Inflammatory macrophage treated with lipopolysaccharide for 4 hours (primary cell): ENCODE results near the gene DYNC1I2.

Experiments
- DNase-seq: peaks from one replicate; pipeline ENCODE4 v3.0.0-alpha.2; 2020

The DYNC1I2 gene

GRCh38 chr2:171785450-171785849 lies 98.2 kb downstream of the DYNC1I2 start:
- DNase-seq, result no peak

- no peak for DNase-seq
These were observed 100.2 kb downstream of the DYNC1I2 start for GRCh38 chr2:171787333-171788072.

- DNase-seq, result no peak
These were observed 101.2 kb downstream of the DYNC1I2 start for GRCh38 chr2:171788316-171788993.

GRCh38 chr2:171789956-171790355 lies 102.7 kb downstream of the DYNC1I2 start:
- no peak for DNase-seq

GRCh38 chr2:171791361-171791760 lies 104.1 kb downstream of the DYNC1I2 start:
- DNase-seq, result no peak

- no peak for DNase-seq
These were observed 104.9 kb downstream of the DYNC1I2 start for GRCh38 chr2:171792157-171792556.

- no peak for DNase-seq
These were observed 105.8 kb downstream of the DYNC1I2 start for GRCh38 chr2:171792886-171793580.

- DNase-seq, result no peak
These were observed 106.7 kb downstream of the DYNC1I2 start for GRCh38 chr2:171793691-171794678.

- DNase-seq, result no peak
These were observed 107.6 kb downstream of the DYNC1I2 start for GRCh38 chr2:171794918-171795317.
